ENCODE measurements around the gene C1QC.

GRCh38 chr1:22666412-22666811, 23.0 kb downstream of the C1QC start:
- TF ChIP-seq POLR2A (IDR thresholded peaks at IDR 0.05; ENCODE audit: borderline replicate concordance, extremely low read depth, insufficient read depth, insufficient read length): no peak
- no peak for TF ChIP-seq CTCF (IDR thresholded peaks at IDR 0.05 in 2 of 3, conservative IDR thresholded peaks at IDR 0.05 in 1 of 3; ENCODE audit: borderline replicate concordance in 1 of 3, insufficient read depth in 1 of 3, low read depth in 2 of 3, low read length in 2 of 3)
- TF ChIP-seq EZH2 (IDR thresholded peaks at IDR 0.05): no peak
- TF ChIP-seq RAD21 (IDR thresholded peaks at IDR 0.05; ENCODE audit: low read depth): no peak
- no peak for TF ChIP-seq TCF7L2 (IDR thresholded peaks at IDR 0.05; ENCODE audit: borderline replicate concordance, extremely low read depth, insufficient read depth, insufficient read length)
- no peak for TF ChIP-seq EGR1 (IDR thresholded peaks at IDR 0.05; ENCODE audit: low read depth)
- no peak for TF ChIP-seq ZNF274 (IDR thresholded peaks at IDR 0.05; ENCODE audit: low read depth, low read length)
- TF ChIP-seq REST (IDR thresholded peaks at IDR 0.05; ENCODE audit: low read depth): no peak
- no peak for TF ChIP-seq POLR2AphosphoS5 (IDR thresholded peaks at IDR 0.05; ENCODE audit: low read depth, low read length)
- TF ChIP-seq EZH2phosphoT487 (IDR thresholded peaks at IDR 0.05; ENCODE audit: borderline replicate concordance): no peak
- no peak for TF ChIP-seq MAX (IDR thresholded peaks at IDR 0.05)
- no peak for TF ChIP-seq ZBTB33 (IDR thresholded peaks at IDR 0.05; ENCODE audit: extremely low read depth, insufficient replicate concordance, low read length)
- no peak for TF ChIP-seq SP1 (IDR thresholded peaks at IDR 0.05; ENCODE audit: low read depth)
